HCT116 (cell line): Measurements from ENCODE around the gene BRMS1. TPM values are rescaled to one million over a fixed set of nuclear protein-coding genes. Genes with fewer than 3 reads are reported as not detected.

Experiments used
- ATAC-seq: fragments of 200-7000 bp; cut with Tn5 transposase; 2 replicates; pipeline ENCODE4 v1.9.1; 2020; ENCODE audit warnings: mild to moderate bottlenecking, moderate library complexity
- BruUV-seq: library from RNA; stranded (reverse); fragments of 400-500 nt; replicated peaks from 2 replicates; lab custom pipeline; 2021; lab: Mats Ljungman, UMichigan
- CTCF ChIA-PET: fragments of 300-600 bp; sonication (Branson Sonifier 250); formaldehyde crosslinking; loops from one replicate; lab custom pipeline; 2021; ENCODE audit warnings: antibody characterized with exemption; lab: Charles Lee
- POLR2A ChIA-PET: fragments of 300-600, 350-600 bp; sonication (Branson Sonifier 250); formaldehyde crosslinking; loops from one replicate; lab custom pipeline; 2021; ENCODE audit warnings: antibody characterized with exemption; lab: Charles Lee
- RAD21 ChIA-PET, 2 experiments: fragments of 300-600 bp; sonication (Branson Sonifier 250); formaldehyde crosslinking; loops; one replicate each; lab custom pipeline; 2023; ENCODE audit warnings: low total read pairs in 2 of 2; ENCODE audit not compliant: uncharacterized antibody in 2 of 2, unreplicated experiment in 2 of 2, low non-redundant PET in 1 of 2; lab: Charles Lee
- DNase-seq: peaks from one replicate; pipeline ENCODE4 v3.0.0-alpha.2; 2010; ENCODE audit warnings: low read depth, low spot score
- H2AFZ ChIP-seq: fragments of 200-600 bp; shearing (Covaris generic), sonication (generic); 2 replicates; pipeline ENCODE4 v1.6.1; 2017; ENCODE audit warnings: low read depth, mixed run types, mixed read lengths, antibody characterized with exemption, low read length; ENCODE audit not compliant: poor library complexity, severe bottlenecking
- H3K27ac ChIP-seq: 2 replicates; pipeline ENCODE4 v1.5.1; 2012; ENCODE audit warnings: low read depth, low read length
- H3K27me3 ChIP-seq: fragments of 200-600 bp; sonication (generic); 2 replicates; pipeline ENCODE4 v1.6.1; 2016; ENCODE audit warnings: mixed run types, low read length, mixed read lengths; ENCODE audit not compliant: insufficient read depth
- H3K36me3 ChIP-seq, 2 experiments: fragments of 200-500 bp in 1 of 2; fragments of 200-600 bp in 1 of 2; sonication (Bioruptor generic) in 1 of 2; sonication (generic) in 1 of 2; 2 replicates each; pipeline versions ENCODE4 v1.5.1 to v1.6.1; 2014 to 2016; ENCODE audit warnings: low read length in 2 of 2, inconsistent platforms in 1 of 2, mixed read lengths in 1 of 2, mixed run types in 1 of 2; ENCODE audit not compliant: insufficient read depth in 2 of 2, control insufficient read depth in 1 of 2
- H3K4me1 ChIP-seq, 2 experiments: fragments of 200-600 bp in 1 of 2; sonication (generic) in 1 of 2; 2 replicates each; pipeline versions ENCODE4 v1.5.1 to v1.6.1; 2012 to 2017; ENCODE audit warnings: low read length in 2 of 2, inconsistent platforms in 1 of 2, mild to moderate bottlenecking in 1 of 2, mixed read lengths in 1 of 2, mixed run types in 1 of 2, moderate library complexity in 1 of 2; ENCODE audit not compliant: insufficient read depth in 2 of 2, control insufficient read depth in 1 of 2
- H3K4me2 ChIP-seq: fragments of 200-600 bp; sonication (generic); 2 replicates; pipeline ENCODE4 v1.6.1; 2017; ENCODE audit warnings: mixed run types, low read length, mixed read lengths
- H3K4me3 ChIP-seq, 2 experiments: fragments of 200-600 bp in 1 of 2; sonication (generic) in 1 of 2; replicated peaks in 1 of 2; 2 replicates each; pipeline ENCODE4 v1.5.1; 2011 to 2016; ENCODE audit warnings: low read length in 2 of 2, control low read depth in 1 of 2, low read depth in 1 of 2, mild to moderate bottlenecking in 1 of 2, mixed read lengths in 1 of 2, mixed run types in 1 of 2
- H3K79me2 ChIP-seq: fragments of 200-600 bp; sonication (generic); 2 replicates; pipeline ENCODE4 v1.6.1; 2017; ENCODE audit warnings: mild to moderate bottlenecking, mixed run types, low read length, moderate library complexity, mixed read lengths; ENCODE audit not compliant: insufficient read depth
- H3K9ac ChIP-seq: fragments of 200-600 bp; sonication (generic); 2 replicates; pipeline ENCODE4 v1.6.1; 2016; ENCODE audit warnings: low read length, mixed read lengths
- H3K9me2 ChIP-seq: fragments of 200-600 bp; sonication (generic), shearing (Covaris generic); 2 replicates; pipeline ENCODE4 v1.6.1; 2017; ENCODE audit warnings: mixed run types, mild to moderate bottlenecking, moderate library complexity; ENCODE audit not compliant: insufficient read depth
- H3K9me3 ChIP-seq, 2 experiments: fragments of 200-500 bp in 1 of 2; fragments of 200-600 bp in 1 of 2; sonication (Bioruptor generic) in 1 of 2; sonication (generic) in 1 of 2; 2 replicates each; pipeline ENCODE4 v1.6.1; 2014 to 2017; ENCODE audit warnings: low read length in 2 of 2, mixed read lengths in 2 of 2, inconsistent platforms in 1 of 2, low read depth in 1 of 2, mild to moderate bottlenecking in 1 of 2, mixed run types in 1 of 2, moderate library complexity in 1 of 2; ENCODE audit not compliant: control insufficient read depth in 1 of 2, insufficient read depth in 1 of 2
- H4K20me1 ChIP-seq: fragments of 200-600 bp; sonication (generic), shearing (Covaris generic); 2 replicates; pipeline ENCODE4 v1.6.1; 2017; ENCODE audit warnings: mixed run types, mild to moderate bottlenecking, moderate library complexity; ENCODE audit not compliant: insufficient read depth
- CEBPB ChIP-seq: IDR thresholded peaks from 2 replicates; pipeline ENCODE4 v1.6.1; 2012; ENCODE audit warnings: low read depth
- ELF1 ChIP-seq: IDR thresholded peaks from 2 replicates; pipeline ENCODE4 v1.6.1; 2012; ENCODE audit warnings: low read depth, borderline replicate concordance
- EZH2phosphoT487 ChIP-seq: fragments of 200-600 bp; IDR thresholded peaks from 2 replicates; pipeline ENCODE4 v1.6.1; 2018; ENCODE audit warnings: antibody characterized with exemption, borderline replicate concordance
- JUND ChIP-seq: IDR thresholded peaks from 2 replicates; pipeline ENCODE4 v1.6.1; 2012
- POLR2A ChIP-seq: IDR thresholded peaks from 2 replicates; pipeline ENCODE4 v1.7.0; 2011; ENCODE audit warnings: borderline replicate concordance; ENCODE audit not compliant: insufficient read depth, insufficient read length; ENCODE audit errors: extremely low read depth
- POLR2AphosphoS5 ChIP-seq: IDR thresholded peaks from 2 replicates; pipeline ENCODE4 v1.6.1; 2011; ENCODE audit warnings: mild to moderate bottlenecking, low read depth, low read length, moderate library complexity
- SIN3A ChIP-seq: IDR thresholded peaks from 2 replicates; pipeline ENCODE4 v1.6.1; 2012; ENCODE audit warnings: low read depth
- SP1 ChIP-seq: IDR thresholded peaks from 2 replicates; pipeline ENCODE4 v1.6.1; 2012; ENCODE audit warnings: low read depth
- ZNF274 ChIP-seq: fragments of 200-500 bp; sonication (Bioruptor generic); IDR thresholded peaks from 2 replicates; pipeline ENCODE4 v1.6.1; 2014; ENCODE audit warnings: mild to moderate bottlenecking, low read depth, low read length, inconsistent platforms
- intact Hi-C: fragments of 100-400 bp; cut with micrococcal nuclease; formaldehyde crosslinking; loops from 2 replicates; pipeline ENCODE4 v1.10.0; 2022
- total RNA-seq: library from RNA; stranded (reverse); gene quantifications from one replicate; pipeline ENCODE4 v1.2.1, GENCODE V29; 2021; ENCODE audit not compliant: unreplicated experiment
- TF ChIP-seq, protein P1 (sequence below): IDR thresholded peaks from 2 replicates; pipeline ENCODE4 v1.6.1; 2012
- TF ChIP-seq, protein P2 (sequence below): IDR thresholded peaks from 2 replicates; pipeline ENCODE4 v1.6.1; 2012; ENCODE audit warnings: low read depth

Gene BRMS1
- total RNA-seq, 1 experiment from 2014 or later: 42.1 TPM

DNA sequence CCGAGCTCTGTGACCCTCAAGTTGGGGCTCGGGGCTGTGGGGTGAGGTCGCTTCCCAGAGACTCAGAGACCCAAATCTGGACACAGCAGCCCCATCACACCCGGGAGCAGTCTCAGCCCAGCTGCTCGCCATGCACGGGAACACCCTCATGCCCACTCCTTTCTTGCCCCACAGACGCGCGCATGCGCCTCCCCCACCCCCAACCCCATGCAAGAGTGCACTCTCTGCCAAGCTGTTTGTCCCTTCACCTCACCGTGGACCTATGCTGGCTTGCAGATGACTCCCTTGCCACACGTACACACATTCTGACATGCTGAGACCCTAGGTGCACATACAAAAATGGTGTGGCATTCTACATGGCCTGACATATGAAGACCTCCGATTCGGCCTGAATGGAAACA is 27.6 kb downstream of the BRMS1 start:
- Histone ChIP-seq H3K9ac (no peak overlapping the region), H4K20me1 (no peaks in the 10 kb centered on the region), H3K4me2 (no peak overlapping the region), H3K4me3 (no peak overlapping the region), H3K27me3 (no peaks in the 10 kb centered on the region), H3K9me2 (no peaks in the 10 kb centered on the region), H3K36me3 (no peaks in the 10 kb centered on the region), H3K4me1 (peaks cover 10 to 15% of the 10 kb centered on the region in 2 experiments), H3K9me3 (no peaks in the 10 kb centered on the region), H3K79me2 (no peaks in the 10 kb centered on the region), H3K27ac (no peak overlapping the region), H2AFZ (no peak overlapping the region)
- BruUV-seq: no TSS peak
- DNase-seq: no peak
- no peak for TF ChIP-seq POLR2A
- TF ChIP-seq EZH2phosphoT487: no peak
- TF ChIP-seq, protein P1, sequence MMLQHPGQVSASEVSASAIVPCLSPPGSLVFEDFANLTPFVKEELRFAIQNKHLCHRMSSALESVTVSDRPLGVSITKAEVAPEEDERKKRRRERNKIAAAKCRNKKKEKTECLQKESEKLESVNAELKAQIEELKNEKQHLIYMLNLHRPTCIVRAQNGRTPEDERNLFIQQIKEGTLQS: no peak
- no peak for TF ChIP-seq JUND
- no peak for TF ChIP-seq POLR2AphosphoS5
- no peak for TF ChIP-seq ELF1
- no peak for TF ChIP-seq SP1
- no peak for TF ChIP-seq SIN3A
- no peak for TF ChIP-seq CEBPB
- no peak for TF ChIP-seq ZNF274
- TF ChIP-seq, protein P2, sequence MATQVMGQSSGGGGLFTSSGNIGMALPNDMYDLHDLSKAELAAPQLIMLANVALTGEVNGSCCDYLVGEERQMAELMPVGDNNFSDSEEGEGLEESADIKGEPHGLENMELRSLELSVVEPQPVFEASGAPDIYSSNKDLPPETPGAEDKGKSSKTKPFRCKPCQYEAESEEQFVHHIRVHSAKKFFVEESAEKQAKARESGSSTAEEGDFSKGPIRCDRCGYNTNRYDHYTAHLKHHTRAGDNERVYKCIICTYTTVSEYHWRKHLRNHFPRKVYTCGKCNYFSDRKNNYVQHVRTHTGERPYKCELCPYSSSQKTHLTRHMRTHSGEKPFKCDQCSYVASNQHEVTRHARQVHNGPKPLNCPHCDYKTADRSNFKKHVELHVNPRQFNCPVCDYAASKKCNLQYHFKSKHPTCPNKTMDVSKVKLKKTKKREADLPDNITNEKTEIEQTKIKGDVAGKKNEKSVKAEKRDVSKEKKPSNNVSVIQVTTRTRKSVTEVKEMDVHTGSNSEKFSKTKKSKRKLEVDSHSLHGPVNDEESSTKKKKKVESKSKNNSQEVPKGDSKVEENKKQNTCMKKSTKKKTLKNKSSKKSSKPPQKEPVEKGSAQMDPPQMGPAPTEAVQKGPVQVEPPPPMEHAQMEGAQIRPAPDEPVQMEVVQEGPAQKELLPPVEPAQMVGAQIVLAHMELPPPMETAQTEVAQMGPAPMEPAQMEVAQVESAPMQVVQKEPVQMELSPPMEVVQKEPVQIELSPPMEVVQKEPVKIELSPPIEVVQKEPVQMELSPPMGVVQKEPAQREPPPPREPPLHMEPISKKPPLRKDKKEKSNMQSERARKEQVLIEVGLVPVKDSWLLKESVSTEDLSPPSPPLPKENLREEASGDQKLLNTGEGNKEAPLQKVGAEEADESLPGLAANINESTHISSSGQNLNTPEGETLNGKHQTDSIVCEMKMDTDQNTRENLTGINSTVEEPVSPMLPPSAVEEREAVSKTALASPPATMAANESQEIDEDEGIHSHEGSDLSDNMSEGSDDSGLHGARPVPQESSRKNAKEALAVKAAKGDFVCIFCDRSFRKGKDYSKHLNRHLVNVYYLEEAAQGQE: no peak
- POLR2A ChIA-PET: no interaction called here
- intact Hi-C loops: no loop called here
- RAD21 ChIA-PET: no interaction called here
- CTCF ChIA-PET: no interaction called here
- ATAC-seq: no peak
